ENCODE data around the gene DPP7.

- TF ChIP-seq POLR2A (IDR thresholded peaks at IDR 0.05) (no peak), CTCF (IDR thresholded peaks at IDR 0.05) (no peak)
These were observed 961 bp downstream of the DPP7 start for GRCh38 chr9:137113385-137114159.
